ENCODE data around the gene XAGE1B. TPM values are rescaled to one million over a fixed set of nuclear protein-coding genes. Genes with fewer than 3 reads are reported as not detected.
"Not testable (repeated sequence)": the region's sequence is repeated elsewhere in the genome, so short reads cannot be mapped to it uniquely, and the experiment has no call there.

Gene XAGE1B
- total RNA-seq (not detected), polyA plus RNA-seq (not detected)
- long read RNA-seq, donor 1 = 0 reads
- long read RNA-seq, donor 2 = 0 reads
- long read RNA-seq, donor 3 = 0 reads
- long read RNA-seq, donor 4 = 0 reads
- long read RNA-seq, donor 5 = 0 reads
- long read RNA-seq, donor 6 = 0 reads
- long read RNA-seq, donor 7 = 0 reads
- long read RNA-seq, donor 8 = 0 reads
- long read RNA-seq, donor 9 = 0 reads
- long read RNA-seq, donor 10 = 0 reads

DNA sequence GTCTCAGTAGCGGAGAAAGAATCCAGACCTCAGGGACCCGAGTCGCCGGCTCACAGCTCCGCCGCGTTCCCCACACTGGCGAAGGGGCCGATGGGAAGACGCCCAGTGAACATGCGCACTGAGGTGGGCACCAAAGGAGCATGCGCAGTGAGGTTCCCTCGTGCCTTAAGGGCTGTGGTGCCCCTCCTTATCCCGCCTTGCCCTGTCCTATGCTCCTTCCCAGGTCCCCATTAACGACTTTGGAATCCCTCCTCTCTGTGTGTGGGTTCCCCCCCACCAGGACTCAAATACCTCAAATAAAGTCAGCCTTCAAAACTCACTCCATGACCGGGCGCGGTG is at the start of gene XAGE1B:
Gene XAGE1B, minus strand, starts transcription at position 77 of the 339 bp plus-strand sequence. CDS start 1,536 bp downstream, outside the sequence.
- H3K27ac ChIP-seq; H3K4me3 ChIP-seq; H3K9me3 ChIP-seq; H3K4me1 ChIP-seq; DNase-seq; H3K27me3 ChIP-seq; intact Hi-C loops (cut with DNase I; ENCODE audit: low total_unique reads); H3K36me3 ChIP-seq: not testable (repeated sequence)
- no CpG with 5 or more reads among the region's 18 CpGs for WGBS, 5 donors

GRCh38 chrX:52563105-52563504 is 46.2 kb upstream of the XAGE1B start:
- WGBS, 5 donors = 87 to 93% (median 89%) methylated on average over 6 to 10 of the region's 10 CpGs
- no peak overlapping the region for H3K4me3 ChIP-seq
- no peak overlapping the region for H3K27ac ChIP-seq
- H3K4me1 ChIP-seq = no peaks in the 10 kb centered on the region
- peaks cover 0 to 12% (median 0%) of the 10 kb centered on the region in 3 donors for H3K27me3 ChIP-seq
- TF ChIP-seq POLR2AphosphoS5 (IDR thresholded peaks at IDR 0.05) (no peak), EP300 (IDR thresholded peaks at IDR 0.05) (no peak), POLR2A (IDR thresholded peaks at IDR 0.05) (no peak)
- TF ChIP-seq, protein P1, sequence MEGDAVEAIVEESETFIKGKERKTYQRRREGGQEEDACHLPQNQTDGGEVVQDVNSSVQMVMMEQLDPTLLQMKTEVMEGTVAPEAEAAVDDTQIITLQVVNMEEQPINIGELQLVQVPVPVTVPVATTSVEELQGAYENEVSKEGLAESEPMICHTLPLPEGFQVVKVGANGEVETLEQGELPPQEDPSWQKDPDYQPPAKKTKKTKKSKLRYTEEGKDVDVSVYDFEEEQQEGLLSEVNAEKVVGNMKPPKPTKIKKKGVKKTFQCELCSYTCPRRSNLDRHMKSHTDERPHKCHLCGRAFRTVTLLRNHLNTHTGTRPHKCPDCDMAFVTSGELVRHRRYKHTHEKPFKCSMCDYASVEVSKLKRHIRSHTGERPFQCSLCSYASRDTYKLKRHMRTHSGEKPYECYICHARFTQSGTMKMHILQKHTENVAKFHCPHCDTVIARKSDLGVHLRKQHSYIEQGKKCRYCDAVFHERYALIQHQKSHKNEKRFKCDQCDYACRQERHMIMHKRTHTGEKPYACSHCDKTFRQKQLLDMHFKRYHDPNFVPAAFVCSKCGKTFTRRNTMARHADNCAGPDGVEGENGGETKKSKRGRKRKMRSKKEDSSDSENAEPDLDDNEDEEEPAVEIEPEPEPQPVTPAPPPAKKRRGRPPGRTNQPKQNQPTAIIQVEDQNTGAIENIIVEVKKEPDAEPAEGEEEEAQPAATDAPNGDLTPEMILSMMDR (IDR thresholded peaks at IDR 0.05) = no peak
- intact Hi-C loops (cut with DNase I; ENCODE audit: low total_unique reads) = no loop called here
- H3K9me3 ChIP-seq = no peaks in the 10 kb centered on the region
- no peaks in the 10 kb centered on the region for H3K36me3 ChIP-seq
- no peak for DNase-seq

GRCh38 chrX:52558140-52558539 is 41.3 kb upstream of the XAGE1B start:
- no peak overlapping the region for H3K4me3 ChIP-seq
- peaks cover 0 to 3% (median 3%) of the 10 kb centered on the region in 3 donors for H3K27me3 ChIP-seq
- no peaks in the 10 kb centered on the region for H3K36me3 ChIP-seq
- DNase-seq = no peak
- TF ChIP-seq EP300 (IDR thresholded peaks at IDR 0.05) (no peak), POLR2A (IDR thresholded peaks at IDR 0.05) (no peak), POLR2AphosphoS5 (IDR thresholded peaks at IDR 0.05) (no peak)
- TF ChIP-seq, protein P1 (IDR thresholded peaks at IDR 0.05) = no peak
- 78 to 95% (median 92%) methylated on average over 3 of the region's 3 CpGs for WGBS, 5 donors
- intact Hi-C loops (cut with DNase I; ENCODE audit: low total_unique reads) = no loop called here
- H3K4me1 ChIP-seq = no peaks in the 10 kb centered on the region
- no peak overlapping the region for H3K27ac ChIP-seq
- H3K9me3 ChIP-seq = no peaks in the 10 kb centered on the region

GRCh38 chrX:52556741-52557140 is 39.9 kb upstream of the XAGE1B start:
- TF ChIP-seq EP300 (IDR thresholded peaks at IDR 0.05) = no peak
- TF ChIP-seq, protein P1 (IDR thresholded peaks at IDR 0.05) = no peak
- TF ChIP-seq POLR2A (IDR thresholded peaks at IDR 0.05) = no peak
- 33 to 82% (median 48%) methylated on average over 1 of the region's 1 CpG for WGBS, 5 donors
- H3K4me3 ChIP-seq = no peak overlapping the region
- no peak overlapping the region for H3K27ac ChIP-seq
- no peaks in the 10 kb centered on the region for H3K36me3 ChIP-seq
- no peaks in the 10 kb centered on the region for H3K4me1 ChIP-seq
- H3K27me3 ChIP-seq = peaks cover 0 to 3% (median 3%) of the 10 kb centered on the region in 3 donors
- intact Hi-C loops (cut with DNase I; ENCODE audit: low total_unique reads) = no loop called here
- no peak for DNase-seq
- H3K9me3 ChIP-seq = no peaks in the 10 kb centered on the region

DNA sequence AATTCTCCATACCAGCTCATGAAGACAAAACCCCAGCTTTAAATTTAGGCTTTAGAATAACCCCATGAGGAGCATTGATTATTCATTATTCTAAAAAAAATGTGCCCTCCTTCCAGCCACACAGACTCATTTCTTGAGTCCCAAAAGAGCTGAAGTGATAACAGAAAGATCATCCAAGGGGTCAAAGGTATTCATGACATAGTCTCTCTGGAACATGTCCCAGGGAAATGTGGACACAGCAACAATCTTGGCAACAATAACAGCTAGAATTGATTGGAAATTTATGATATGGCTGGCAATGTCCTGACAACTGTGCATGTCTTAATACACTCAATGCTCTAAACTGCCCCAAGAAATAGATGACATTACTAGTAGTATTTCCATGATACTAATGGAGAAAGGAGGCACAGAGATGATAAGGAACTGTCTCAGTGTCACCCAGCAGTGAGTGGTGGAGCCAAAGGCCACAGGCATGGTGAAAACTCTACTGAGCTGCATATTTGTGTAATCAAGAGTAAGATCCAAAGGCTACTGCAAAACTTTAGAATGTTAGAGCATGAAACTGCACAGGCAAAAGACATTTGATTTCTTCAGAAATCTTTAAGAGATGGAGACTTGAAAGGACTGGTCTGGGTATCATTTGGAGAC is 37.3 kb upstream of the XAGE1B start:
- DNase-seq = no peak
- H3K4me1 ChIP-seq = no peaks in the 10 kb centered on the region
- H3K27ac ChIP-seq = no peak overlapping the region
- no peak overlapping the region for H3K4me3 ChIP-seq
- intact Hi-C loops (cut with DNase I; ENCODE audit: low total_unique reads) = no loop called here
- peaks cover 0 to 11% (median 3%) of the 10 kb centered on the region in 3 donors for H3K27me3 ChIP-seq
- H3K9me3 ChIP-seq = no peaks in the 10 kb centered on the region
- H3K36me3 ChIP-seq = no peaks in the 10 kb centered on the region
- TF ChIP-seq, protein P1 (IDR thresholded peaks at IDR 0.05) = no peak
- TF ChIP-seq POLR2AphosphoS5 (IDR thresholded peaks at IDR 0.05) (no peak), EP300 (IDR thresholded peaks at IDR 0.05) (no peak), POLR2A (IDR thresholded peaks at IDR 0.05) (no peak)

DNA sequence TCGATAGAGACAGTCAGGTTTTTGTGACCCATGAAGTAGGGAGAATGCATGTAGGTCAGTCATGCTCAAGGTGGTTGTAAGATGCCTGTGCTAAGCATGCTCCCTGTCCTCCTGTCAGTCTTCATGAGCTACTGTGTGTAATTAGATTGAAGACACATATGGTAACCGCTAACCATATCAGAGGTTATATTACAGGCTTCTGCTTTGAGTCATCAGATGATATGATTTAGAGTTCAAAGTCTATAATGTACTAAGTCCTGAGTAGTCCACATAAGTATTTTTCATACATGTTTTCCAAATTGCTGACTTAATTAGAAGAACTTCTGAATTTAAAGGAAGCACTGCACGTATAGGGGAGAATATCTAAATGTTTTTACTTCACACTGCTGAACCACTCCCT is 31.9 kb upstream of the XAGE1B start:
- H3K36me3 ChIP-seq; DNase-seq; H3K9me3 ChIP-seq; H3K4me1 ChIP-seq; H3K4me3 ChIP-seq; H3K27ac ChIP-seq; intact Hi-C loops (cut with DNase I; ENCODE audit: low total_unique reads): not testable (repeated sequence)
- 37 to 62% (median 59%) methylated on average over 2 to 3 of the region's 3 CpGs for WGBS, 5 donors
- peaks cover 0 to 11% (median 0%) of the 10 kb centered on the region in 3 donors for H3K27me3 ChIP-seq
